ENCODE results near the gene SH3RF3. TPM values are rescaled to one million over a fixed set of nuclear protein-coding genes. Genes with fewer than 3 reads are reported as not detected.

The SH3RF3 gene
- total RNA-seq, 2 experiments from 2014 or later = 2.2 to 2.5 TPM

- DNase-seq = no peak
- no peak overlapping the region for H3K4me3 Mint-ChIP-seq
- no peak overlapping the region for H3K27ac Mint-ChIP-seq
- H3K9me3 Mint-ChIP-seq = peaks cover 23% of the 10 kb centered on the region
- no peaks in the 10 kb centered on the region for H3K4me1 Mint-ChIP-seq
- no peaks in the 10 kb centered on the region for H3K27me3 Mint-ChIP-seq
- peaks cover 36% of the 10 kb centered on the region for H3K36me3 Mint-ChIP-seq
Observed at GRCh38 chr2:109438146-109438545, 309.1 kb downstream of the SH3RF3 start.

- peaks cover 27% of the 10 kb centered on the region for H3K9me3 Mint-ChIP-seq
- no peak for DNase-seq
- no peak overlapping the region for H3K27ac Mint-ChIP-seq
- no peak overlapping the region for H3K4me3 Mint-ChIP-seq
- H3K4me1 Mint-ChIP-seq = no peaks in the 10 kb centered on the region
- peaks cover 36% of the 10 kb centered on the region for H3K36me3 Mint-ChIP-seq
- no peaks in the 10 kb centered on the region for H3K27me3 Mint-ChIP-seq
Observed at GRCh38 chr2:109438773-109439389, 309.9 kb downstream of the SH3RF3 start.

GRCh38 chr2:109439390-109439786 lies 310.4 kb downstream of the SH3RF3 start:
- Mint-ChIP-seq H3K36me3 (peaks cover 38% of the 10 kb centered on the region), H3K4me3 (no peak overlapping the region), H3K27ac (no peak overlapping the region), H3K9me3 (peaks cover 27% of the 10 kb centered on the region), H3K27me3 (no peaks in the 10 kb centered on the region), H3K4me1 (no peaks in the 10 kb centered on the region)
- DNase-seq = no peak

- no peaks in the 10 kb centered on the region for H3K4me1 Mint-ChIP-seq
- no peak overlapping the region for H3K27ac Mint-ChIP-seq
- H3K9me3 Mint-ChIP-seq = peaks cover 33% of the 10 kb centered on the region
- no peak overlapping the region for H3K4me3 Mint-ChIP-seq
- H3K27me3 Mint-ChIP-seq = no peaks in the 10 kb centered on the region
- DNase-seq = no peak
- H3K36me3 Mint-ChIP-seq = peaks cover 44% of the 10 kb centered on the region
Observed at GRCh38 chr2:109439986-109440385, 311.0 kb downstream of the SH3RF3 start.

- H3K27ac Mint-ChIP-seq = peak overlapping the region; percentile 58
- H3K9me3 Mint-ChIP-seq = peaks cover 37% of the 10 kb centered on the region
- no peaks in the 10 kb centered on the region for H3K4me1 Mint-ChIP-seq
- no peak for DNase-seq
- H3K36me3 Mint-ChIP-seq = peaks cover 49% of the 10 kb centered on the region
- H3K27me3 Mint-ChIP-seq = no peaks in the 10 kb centered on the region
- H3K4me3 Mint-ChIP-seq = no peak overlapping the region
Observed at GRCh38 chr2:109440499-109441156, 311.6 kb downstream of the SH3RF3 start.

GRCh38 chr2:109442715-109443319 lies 313.8 kb downstream of the SH3RF3 start:
- peaks cover 37% of the 10 kb centered on the region for H3K9me3 Mint-ChIP-seq
- no peak for DNase-seq
- no peaks in the 10 kb centered on the region for H3K27me3 Mint-ChIP-seq
- H3K27ac Mint-ChIP-seq = no peak overlapping the region
- no peak overlapping the region for H3K4me3 Mint-ChIP-seq
- no peaks in the 10 kb centered on the region for H3K4me1 Mint-ChIP-seq
- H3K36me3 Mint-ChIP-seq = peaks cover 46% of the 10 kb centered on the region

- Mint-ChIP-seq H3K27me3 (no peaks in the 10 kb centered on the region), H3K27ac (no peak overlapping the region), H3K9me3 (peaks cover 34% of the 10 kb centered on the region), H3K36me3 (peaks cover 36% of the 10 kb centered on the region), H3K4me3 (no peak overlapping the region), H3K4me1 (no peaks in the 10 kb centered on the region)
- DNase-seq = no peak
Observed at GRCh38 chr2:109444916-109445315, 315.9 kb downstream of the SH3RF3 start.

GRCh38 chr2:109446278-109447131 lies 317.5 kb downstream of the SH3RF3 start:
- Mint-ChIP-seq H3K9me3 (peaks cover 22% of the 10 kb centered on the region), H3K36me3 (peaks cover 22% of the 10 kb centered on the region), H3K27me3 (no peaks in the 10 kb centered on the region), H3K27ac (no peak overlapping the region), H3K4me1 (no peaks in the 10 kb centered on the region), H3K4me3 (no peak overlapping the region)
- no peak for DNase-seq

GRCh38 chr2:109447251-109447661 lies 318.3 kb downstream of the SH3RF3 start:
- Mint-ChIP-seq H3K9me3 (peaks cover 19% of the 10 kb centered on the region), H3K4me1 (no peaks in the 10 kb centered on the region), H3K4me3 (no peak overlapping the region), H3K36me3 (peaks cover 19% of the 10 kb centered on the region), H3K27me3 (no peaks in the 10 kb centered on the region), H3K27ac (no peak overlapping the region)
- DNase-seq = no peak

GRCh38 chr2:109447776-109448175 lies 318.8 kb downstream of the SH3RF3 start:
- Mint-ChIP-seq H3K4me1 (no peaks in the 10 kb centered on the region), H3K9me3 (peaks cover 15% of the 10 kb centered on the region), H3K27me3 (no peaks in the 10 kb centered on the region), H3K36me3 (peaks cover 14% of the 10 kb centered on the region), H3K4me3 (no peak overlapping the region), H3K27ac (no peak overlapping the region)
- DNase-seq = no peak

- H3K4me3 Mint-ChIP-seq = no peak overlapping the region
- no peak for DNase-seq
- no peaks in the 10 kb centered on the region for H3K4me1 Mint-ChIP-seq
- no peaks in the 10 kb centered on the region for H3K27me3 Mint-ChIP-seq
- H3K9me3 Mint-ChIP-seq = peaks cover 14% of the 10 kb centered on the region
- no peak overlapping the region for H3K27ac Mint-ChIP-seq
- peaks cover 14% of the 10 kb centered on the region for H3K36me3 Mint-ChIP-seq
Observed at GRCh38 chr2:109448207-109448606, 319.2 kb downstream of the SH3RF3 start.

GRCh38 chr2:109448946-109449788 lies 320.2 kb downstream of the SH3RF3 start:
- Mint-ChIP-seq H3K36me3 (peaks cover 14% of the 10 kb centered on the region), H3K9me3 (peaks cover 10% of the 10 kb centered on the region), H3K27ac (no peak overlapping the region), H3K27me3 (no peaks in the 10 kb centered on the region), H3K4me1 (no peaks in the 10 kb centered on the region), H3K4me3 (no peak overlapping the region)
- DNase-seq = no peak

- Mint-ChIP-seq H3K4me1 (peaks cover 10% of the 10 kb centered on the region), H3K27ac (no peak overlapping the region)
Observed at GRCh38 chr2:109450574-109451273, 321.7 kb downstream of the SH3RF3 start.

GRCh38 chr2:109451671-109452070 lies 322.7 kb downstream of the SH3RF3 start:
- no peaks in the 10 kb centered on the region for H3K27me3 Mint-ChIP-seq

More at GRCh38 chr2:109450574-109451273, 321.7 kb downstream of the SH3RF3 start:
- no peaks in the 10 kb centered on the region for H3K9me3 Mint-ChIP-seq
- H3K27me3 Mint-ChIP-seq = no peaks in the 10 kb centered on the region
- no peak for DNase-seq
- H3K4me3 Mint-ChIP-seq = no peak overlapping the region
- H3K36me3 Mint-ChIP-seq = peaks cover 2% of the 10 kb centered on the region

More at GRCh38 chr2:109451671-109452070, 322.7 kb downstream of the SH3RF3 start:
- peaks cover 10% of the 10 kb centered on the region for H3K4me1 Mint-ChIP-seq
- no peak overlapping the region for H3K4me3 Mint-ChIP-seq
- peaks cover 2% of the 10 kb centered on the region for H3K36me3 Mint-ChIP-seq
- DNase-seq = no peak
- H3K27ac Mint-ChIP-seq = no peak overlapping the region
- H3K9me3 Mint-ChIP-seq = no peaks in the 10 kb centered on the region
